ENCODE measurements around the gene RNF157. TPM values are rescaled to one million over a fixed set of nuclear protein-coding genes. Genes with fewer than 3 reads are reported as not detected.
A peak's percentile ranks its signal among the peaks of the same experiment; 100 is the strongest.

RNF157 gene
- total RNA-seq, 1 experiment from 2014 or later, result 0.86 TPM

- ChIA-PET POLR2A (no interaction called here), RAD21 (ENCODE audit: low non-redundant PET in 1 of 2, low total read pairs in 2 of 2, uncharacterized antibody in 2 of 2, unreplicated experiment in 2 of 2) (no interaction called here), CTCF (interaction anchor here (0.6 kb wide), 1 partner anchor 12 kb away, joined by 3 read pairs; no protein-coding TSS in a partner anchor)
- Histone ChIP-seq H3K36me3 (ENCODE audit: control insufficient read depth in 1 of 2, insufficient read depth in 2 of 2, low read length in 2 of 2) (no peaks in the 10 kb centered on the region), H3K4me1 (ENCODE audit: control insufficient read depth in 1 of 2, insufficient read depth in 2 of 2, low read length in 2 of 2) (peaks cover 24% of the 10 kb centered on the region in 2 experiments), H3K79me2 (ENCODE audit: insufficient read depth, low read length) (no peaks in the 10 kb centered on the region), H3K9ac (ENCODE audit: low read length) (no peak overlapping the region), H3K9me2 (ENCODE audit: insufficient read depth) (no peaks in the 10 kb centered on the region), H3K27ac (ENCODE audit: low read depth, low read length) (no peak overlapping the region; the same call in 1 of the 2 replicates), H3K27me3 (ENCODE audit: insufficient read depth, low read length) (no peaks in the 10 kb centered on the region), H3K4me3 (replicated peaks in 1 of 2; ENCODE audit: low read depth in 1 of 2, low read length in 2 of 2) (no peak overlapping the region), H3K4me2 (ENCODE audit: low read length) (no peak overlapping the region), H2AFZ (ENCODE audit: low read depth, low read length, poor library complexity, severe bottlenecking) (no peak overlapping the region), H4K20me1 (ENCODE audit: insufficient read depth) (no peaks in the 10 kb centered on the region), H3K9me3 (ENCODE audit: control insufficient read depth in 1 of 2, insufficient read depth in 1 of 2, low read depth in 1 of 2, low read length in 2 of 2) (no peaks in the 10 kb centered on the region)
- intact Hi-C loops (cut with micrococcal nuclease), result no loop called here
- ATAC-seq (no peak), DNase-seq (ENCODE audit: low read depth, low spot score) (no peak)
- TF ChIP-seq JUND (IDR thresholded peaks at IDR 0.05) (no peak), CEBPB (IDR thresholded peaks at IDR 0.05; ENCODE audit: low read depth) (no peak), EZH2 (IDR thresholded peaks at IDR 0.05) (no peak), FOSL1 (IDR thresholded peaks at IDR 0.05; ENCODE audit: low read depth) (no peak)
- BruUV-seq (replicated peaks), result no TSS peak
Measured at GRCh38 chr17:76134911-76135809, 105.1 kb downstream of the RNF157 start.

- BruUV-seq (replicated peaks), result TSS peak; percentile 43
- intact Hi-C loops (cut with micrococcal nuclease), result no loop called here
- H4K20me1 ChIP-seq (ENCODE audit: insufficient read depth), result no peaks in the 10 kb centered on the region
- H3K4me1 ChIP-seq (ENCODE audit: control insufficient read depth in 1 of 2, insufficient read depth in 2 of 2, low read length in 2 of 2), result peaks cover 24 to 26% of the 10 kb centered on the region in 2 experiments
- peak overlapping the region; percentile 31 to 54 for H3K4me3 ChIP-seq (replicated peaks in 1 of 2; ENCODE audit: low read depth in 1 of 2, low read length in 2 of 2)
- H3K9me2 ChIP-seq (ENCODE audit: insufficient read depth), result no peaks in the 10 kb centered on the region
- H3K9me3 ChIP-seq (ENCODE audit: control insufficient read depth in 1 of 2, insufficient read depth in 1 of 2, low read depth in 1 of 2, low read length in 2 of 2), result no peaks in the 10 kb centered on the region
- H3K4me2 ChIP-seq (ENCODE audit: low read length), result peak overlapping the region; percentile 93
- no peaks in the 10 kb centered on the region for H3K27me3 ChIP-seq (ENCODE audit: insufficient read depth, low read length)
- ATAC-seq (peak; percentile 89), DNase-seq (ENCODE audit: low read depth, low spot score) (peak; percentile 40)
- peak overlapping the region; percentile 59 for H3K27ac ChIP-seq (ENCODE audit: low read depth, low read length)
- no peak for TF ChIP-seq ATF3 (IDR thresholded peaks at IDR 0.05)
- no peak for TF ChIP-seq EZH2 (IDR thresholded peaks at IDR 0.05)
- TF ChIP-seq CTCF (IDR thresholded peaks at IDR 0.05 in 2 of 3, conservative IDR thresholded peaks at IDR 0.05 in 1 of 3; ENCODE audit: borderline replicate concordance in 1 of 3, insufficient read depth in 1 of 3, low read depth in 2 of 3, low read length in 2 of 3), result peak in 2 of 3 experiments; percentile 21 to 35; a peak in 2 of 6 replicates
- TF ChIP-seq ELF1 (IDR thresholded peaks at IDR 0.05; ENCODE audit: borderline replicate concordance, low read depth), result no peak
- TF ChIP-seq RAD21 (IDR thresholded peaks at IDR 0.05; ENCODE audit: low read depth), result no peak
- 0 out of 2 replicates have a peak, but pooled peaks have one; percentile 13 for TF ChIP-seq ZFX (IDR thresholded peaks at IDR 0.05)
- peak; percentile 15 for TF ChIP-seq TCF7L2 (IDR thresholded peaks at IDR 0.05; ENCODE audit: borderline replicate concordance, extremely low read depth, insufficient read depth, insufficient read length)
- no peak for TF ChIP-seq POLR2A (IDR thresholded peaks at IDR 0.05; ENCODE audit: borderline replicate concordance, extremely low read depth, insufficient read depth, insufficient read length)
- peak; percentile 56 for TF ChIP-seq POLR2AphosphoS5 (IDR thresholded peaks at IDR 0.05; ENCODE audit: low read depth, low read length)
- peak overlapping the region; percentile 38 for H3K9ac ChIP-seq (ENCODE audit: low read length)
- peak overlapping the region; percentile 96 for H2AFZ ChIP-seq (ENCODE audit: low read depth, low read length, poor library complexity, severe bottlenecking)
- ChIA-PET CTCF (interaction anchor here (0.6 to 1.5 kb wide), 10 partner anchors 9 to 147 kb away, joined by 3 to 11 read pairs (median 6); no protein-coding TSS in a partner anchor), RAD21 (ENCODE audit: low non-redundant PET in 1 of 2, low total read pairs in 2 of 2, uncharacterized antibody in 2 of 2, unreplicated experiment in 2 of 2) (interaction anchor here (0.7 to 1.3 kb wide), 4 partner anchors 11 to 359 kb away, joined by 3 to 10 read pairs (median 7); no protein-coding TSS in a partner anchor), POLR2A (interaction anchor here (0.7 to 2.9 kb wide), 8 partner anchors 8 to 192 kb away, joined by 3 to 18 read pairs (median 4); partner anchors contain the start of genes FBF1 and FOXJ1)
- no peaks in the 10 kb centered on the region for H3K36me3 ChIP-seq (ENCODE audit: control insufficient read depth in 1 of 2, insufficient read depth in 2 of 2, low read length in 2 of 2)
- no peaks in the 10 kb centered on the region for H3K79me2 ChIP-seq (ENCODE audit: insufficient read depth, low read length)
Measured at GRCh38 chr17:76132574-76133338, 107.5 kb downstream of the RNF157 start.

All from HCT116 (cell line).